K562 (cell line): ENCODE measurements around the gene CAMK2D. TPM values are rescaled to one million over a fixed set of nuclear protein-coding genes. Genes with fewer than 3 reads are reported as not detected.

Experiments
- ATAC-seq: fragments of 200-7000 bp; cut with Tn5 transposase; 3 replicates; pipeline ENCODE4 v1.9.1; 2020; ENCODE audit warnings: moderate library complexity
- BruUV-seq: library from RNA; stranded (reverse); fragments of 400-500 nt; replicated peaks from 2 replicates; lab custom pipeline; 2021; lab: Mats Ljungman, UMichigan
- CTCF ChIA-PET: fragments of 300-600 bp; formaldehyde crosslinking; extraction: SDS; loops from one replicate; lab custom pipeline; 2021; ENCODE audit warnings: low intra/inter-chr PET ratio; lab: Yijun Ruan, JAX
- POLR2A ChIA-PET: fragments of 300-600, 350-650 bp; sonication (Branson Sonifier 250); formaldehyde crosslinking; extraction: SDS; loops from one replicate; lab custom pipeline; 2021; ENCODE audit warnings: antibody characterized with exemption, inconsistent platforms; lab: Yijun Ruan, JAX
- DNase-seq, 4 experiments: peaks; one replicate each; pipeline versions ENCODE4 v3.0.0 to v3.0.0-alpha.2; 2011 to 2018; ENCODE audit warnings: low spot score in 3 of 4, mixed read lengths in 3 of 4; ENCODE audit errors: extremely low read depth in 1 of 4
- FAIRE-seq: peaks from 2 replicates; lab custom pipeline; 2011; peaks lifted over from hg19 to GRCh38; lab: Jason Lieb, UNC
- H2AFZ ChIP-seq: 2 replicates; pipeline ENCODE4 v1.6.0; 2011; ENCODE audit warnings: low read depth, low read length, control low read depth, inconsistent platforms
- H3K27ac ChIP-seq: fragments of 200-600 bp; 3 replicates; pipeline ENCODE4 v1.8.0; 2011; ENCODE audit warnings: low read depth, mild to moderate bottlenecking, control low read depth, inconsistent platforms, low read length, moderate library complexity, mixed read lengths; ENCODE audit errors: extremely low read depth
- H3K27me3 ChIP-seq, 2 experiments: fragments of 300-600 bp in 1 of 2; 2 replicates in 1 of 2; 3 replicates in 1 of 2; pipeline versions ENCODE4 v1.6.0 to v1.8.0; 2011; ENCODE audit warnings: inconsistent platforms in 2 of 2, low read length in 2 of 2, mild to moderate bottlenecking in 1 of 2, mixed read lengths in 1 of 2, moderate library complexity in 1 of 2; ENCODE audit not compliant: control insufficient read depth in 2 of 2, insufficient read depth in 2 of 2
- H3K36me3 ChIP-seq: fragments of 300-600 bp; 3 replicates; pipeline ENCODE4 v1.8.0; 2011; ENCODE audit warnings: mild to moderate bottlenecking, low read length, inconsistent platforms; ENCODE audit not compliant: control insufficient read depth, insufficient read depth
- H3K4me1 ChIP-seq, 2 experiments: fragments of 200-600 bp in 1 of 2; replicated peaks in 1 of 2; 2 replicates in 1 of 2; 3 replicates in 1 of 2; pipeline versions ENCODE4 v1.5.1 to v1.8.0; 2011; ENCODE audit warnings: inconsistent platforms in 2 of 2, low read length in 2 of 2, mild to moderate bottlenecking in 1 of 2, mixed read lengths in 1 of 2, moderate library complexity in 1 of 2; ENCODE audit not compliant: control insufficient read depth in 2 of 2, insufficient read depth in 2 of 2
- H3K4me2 ChIP-seq: 2 replicates; pipeline ENCODE4 v1.6.1; 2011; ENCODE audit warnings: low read length, control low read depth, inconsistent platforms, mixed read lengths; ENCODE audit not compliant: insufficient read depth
- H3K4me3 ChIP-seq: fragments of 200-600 bp; sonication (generic), shearing (Covaris generic); 2 replicates; pipeline ENCODE4 v1.5.1; 2016; ENCODE audit warnings: control low read depth, inconsistent platforms
- H3K79me2 ChIP-seq: fragments of 200-600 bp; 3 replicates; pipeline ENCODE4 v1.8.0; 2011; ENCODE audit warnings: low read length, inconsistent platforms; ENCODE audit not compliant: control insufficient read depth, insufficient read depth
- H3K9ac ChIP-seq, 2 experiments: 2 replicates each; pipeline versions ENCODE4 v1.6.0 to v1.6.1; 2011; ENCODE audit warnings: low read depth in 2 of 2, low read length in 2 of 2, control low read depth in 1 of 2, inconsistent platforms in 1 of 2, mild to moderate bottlenecking in 1 of 2, mixed read lengths in 1 of 2; ENCODE audit not compliant: insufficient read depth in 1 of 2
- H3K9me1 ChIP-seq: one replicate; pipeline ENCODE4 v1.6.0; 2011; ENCODE audit warnings: inconsistent platforms, mild to moderate bottlenecking, low read length, moderate library complexity; ENCODE audit not compliant: control insufficient read depth, insufficient read depth
- H3K9me3 ChIP-seq: replicated peaks from 2 replicates; pipeline ENCODE4 v1.5.1; 2011; ENCODE audit warnings: low read depth, low read length, inconsistent platforms; ENCODE audit not compliant: control insufficient read depth, insufficient read depth
- H4K20me1 ChIP-seq: replicated peaks from 2 replicates; pipeline ENCODE4 v1.6.1; 2011; ENCODE audit warnings: low read length, inconsistent platforms, mixed read lengths; ENCODE audit not compliant: control insufficient read depth, insufficient read depth
- BCL6 ChIP-seq: fragments of 250-450 bp; sonication (Bioruptor Pico); IDR thresholded peaks from 2 replicates; pipeline ENCODE4 v1.4.0; 2020
- CREM ChIP-seq: IDR thresholded peaks from 2 replicates; pipeline ENCODE4 v1.6.1; 2014; ENCODE audit warnings: antibody characterized with exemption, low read depth
- DNMT1 ChIP-seq: fragments of 450-650 bp; IDR thresholded peaks from 2 replicates; pipeline ENCODE4 v1.6.1; 2016; ENCODE audit warnings: antibody characterized with exemption, mild to moderate bottlenecking
- HDAC2 ChIP-seq: fragments of 450-650 bp; IDR thresholded peaks from 2 replicates; pipeline ENCODE4 v1.6.1; 2016; ENCODE audit warnings: mild to moderate bottlenecking
- MAFF ChIP-seq: IDR thresholded peaks from 2 replicates; pipeline ENCODE4 v1.6.1; 2012; ENCODE audit warnings: low read length, improper control_type of control experiment
- MAZ ChIP-seq, 2 experiments: fragments of 450-650 bp in 1 of 2; sonication (generic) in 1 of 2; formaldehyde crosslinking; IDR thresholded peaks in 1 of 2; conservative IDR thresholded peaks in 1 of 2; 2 replicates each; pipeline versions ENCODE4 v1.4.0 to v1.5.0; 2020; ENCODE audit warnings: mild to moderate bottlenecking in 1 of 2, missing genetic modification reagents in 1 of 2
- MBD2 ChIP-seq: sonication (generic); IDR thresholded peaks from 2 replicates; pipeline ENCODE4 v1.6.1; 2016; ENCODE audit warnings: low read depth, borderline replicate concordance
- TAF15 ChIP-seq: fragments of 200-400 bp; formaldehyde crosslinking; IDR thresholded peaks from 2 replicates; pipeline ENCODE4 v1.6.1; 2017; ENCODE audit warnings: mild to moderate bottlenecking, low read depth, low read length, moderate library complexity
- ZBTB8A ChIP-seq: fragments of 450-650 bp; IDR thresholded peaks from 2 replicates; pipeline ENCODE4 v1.6.1; 2018; ENCODE audit warnings: mild to moderate bottlenecking, moderate library complexity; ENCODE audit not compliant: partially characterized antibody
- ZNF140 ChIP-seq: fragments of 250-450 bp; sonication (Bioruptor Pico); IDR thresholded peaks from 2 replicates; pipeline ENCODE4 v1.8.0; 2021; ENCODE audit warnings: moderate library complexity, mild to moderate bottlenecking, inconsistent platforms
- ZNF146 ChIP-seq: IDR thresholded peaks from one replicate; pipeline ENCODE4 v1.6.1; 2018; ENCODE audit warnings: missing compliant biosample characterization; ENCODE audit not compliant: unreplicated experiment
- ZNF311 ChIP-seq: fragments of 250-450 bp; sonication (Bioruptor Pico); IDR thresholded peaks from 2 replicates; pipeline ENCODE4 v1.4.0; 2020; ENCODE audit warnings: mild to moderate bottlenecking, moderate library complexity
- in situ Hi-C: fragments of 300-500 bp; cut with MboI; formaldehyde crosslinking; loops from 4 replicates; pipeline ENCODE4 v1.15.0; 2018; ENCODE audit warnings: inconsistent platforms, mixed read lengths
- intact Hi-C: fragments of 100-400 bp; cut with micrococcal nuclease; formaldehyde crosslinking; loops from 2 replicates; pipeline ENCODE4 v1.14.2; 2022
- polyA plus RNA-seq, 8 experiments: library from polyadenylated mRNA; depleted of rRNA in 4 of 8; stranded (reverse) in 5 of 8; unstranded in 3 of 8; fragments of >200 nt; fragmentation: Nextera tagmentation in 2 of 8; fragmentation: Illumina TruSeq in 1 of 8; extraction: Ambion mirVana in 2 of 8; extraction: Trizol in 1 of 8; gene quantifications; 2 replicates each; pipeline versions ENCODE4 v1.2.1 to v1.2.3, GENCODE V29; 2011 to 2014; ENCODE audit warnings: inconsistent platforms in 1 of 8, missing spikeins in 1 of 8
- total RNA-seq, 7 experiments: library from RNA; depleted of rRNA in 6 of 7; stranded (reverse); fragments of >200 nt in 6 of 7; fragmentation: Illumina TruSeq in 2 of 7; extraction: Trizol in 2 of 7; gene quantifications; 2 replicates each; pipeline versions ENCODE4 v1.2.1 to v1.2.3, GENCODE V29; 2011 to 2021; ENCODE audit warnings: low replicate concordance in 1 of 7
- TF ChIP-seq, protein P1 (sequence below): fragments of 450-650 bp; IDR thresholded peaks from 2 replicates; pipeline ENCODE4 v1.6.1; 2016
- TF ChIP-seq, protein P2 (sequence below): fragments of 250-450 bp; sonication (Bioruptor Pico); IDR thresholded peaks from 2 replicates; pipeline ENCODE4 v1.4.0; 2020; ENCODE audit warnings: mild to moderate bottlenecking, moderate library complexity

CAMK2D gene
- total and polyA plus RNA-seq, 9 of the 15 experiments (the other 6 are each of a cell fraction or from before 2014, with no cell fraction given), result 0.01 to 0.33 (median 0.04) TPM; not detected in 2

DNA sequence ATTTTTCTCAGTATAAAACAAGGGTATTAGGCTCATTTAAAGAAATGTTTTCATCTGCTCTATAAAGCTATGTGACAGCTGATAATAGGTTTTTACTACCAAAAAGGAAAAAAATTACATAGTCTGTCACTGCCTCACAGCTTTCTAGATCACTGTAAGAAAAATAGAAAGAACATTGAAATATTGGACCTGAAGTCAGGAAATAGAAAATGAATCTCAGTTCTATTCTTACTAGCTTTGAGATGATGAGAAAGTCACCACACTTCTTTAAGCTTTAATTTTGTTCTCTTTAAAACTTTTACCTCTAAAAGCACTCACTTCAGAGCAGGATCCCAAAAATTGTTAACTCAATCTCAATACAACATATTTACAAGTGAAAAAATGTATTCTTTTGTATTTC is 45.3 kb upstream of the CAMK2D start:
- no peak overlapping the region for H3K4me2 ChIP-seq
- H3K9ac ChIP-seq, result no peak overlapping the region
- in situ Hi-C loops (no loop called here), intact Hi-C loops (no loop called here)
- H3K79me2 ChIP-seq, result no peaks in the 10 kb centered on the region
- BruUV-seq, result no TSS peak
- FAIRE-seq, result no peak
- H3K36me3 ChIP-seq, result no peaks in the 10 kb centered on the region
- no peak overlapping the region for H2AFZ ChIP-seq
- no peak overlapping the region for H3K27ac ChIP-seq
- H3K4me3 ChIP-seq, result no peak overlapping the region
- TF ChIP-seq MAFF (no peak), CREM (no peak), MAZ (CRISPR knock-in tag; conservative IDR thresholded peaks at IDR 0.05 in 1 of 2, IDR thresholded peaks at IDR 0.05 in 1 of 2) (no peak), HDAC2 (no peak), MBD2 (no peak), ZBTB8A (no peak), BCL6 (CRISPR knock-in tag) (no peak), ZNF146 (CRISPR knock-in tag) (no peak)
- TF ChIP-seq, all 486 proteins: peak for 0
- ChIA-PET POLR2A (no interaction called here), CTCF (no interaction called here)
- Histone ChIP-seq H4K20me1 (no peaks in the 10 kb centered on the region), H3K27me3 (no peaks in the 10 kb centered on the region), H3K9me1 (no peaks in the 10 kb centered on the region), H3K9me3 (no peaks in the 10 kb centered on the region), H3K4me1 (no peaks in the 10 kb centered on the region)
- ATAC-seq, result no peak
- no peak for DNase-seq

GRCh38 chr4:113801882-113802281 is 40.3 kb upstream of the CAMK2D start:
- no peak for TF ChIP-seq ZNF311
- TF ChIP-seq DNMT1, result no peak
- TF ChIP-seq, protein P1, sequence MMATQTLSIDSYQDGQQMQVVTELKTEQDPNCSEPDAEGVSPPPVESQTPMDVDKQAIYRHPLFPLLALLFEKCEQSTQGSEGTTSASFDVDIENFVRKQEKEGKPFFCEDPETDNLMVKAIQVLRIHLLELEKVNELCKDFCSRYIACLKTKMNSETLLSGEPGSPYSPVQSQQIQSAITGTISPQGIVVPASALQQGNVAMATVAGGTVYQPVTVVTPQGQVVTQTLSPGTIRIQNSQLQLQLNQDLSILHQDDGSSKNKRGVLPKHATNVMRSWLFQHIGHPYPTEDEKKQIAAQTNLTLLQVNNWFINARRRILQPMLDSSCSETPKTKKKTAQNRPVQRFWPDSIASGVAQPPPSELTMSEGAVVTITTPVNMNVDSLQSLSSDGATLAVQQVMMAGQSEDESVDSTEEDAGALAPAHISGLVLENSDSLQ, result no peak
- TF ChIP-seq TAF15, result no peak
- no peak for TF ChIP-seq ZNF140 (CRISPR knock-in tag)
- TF ChIP-seq, protein P2, sequence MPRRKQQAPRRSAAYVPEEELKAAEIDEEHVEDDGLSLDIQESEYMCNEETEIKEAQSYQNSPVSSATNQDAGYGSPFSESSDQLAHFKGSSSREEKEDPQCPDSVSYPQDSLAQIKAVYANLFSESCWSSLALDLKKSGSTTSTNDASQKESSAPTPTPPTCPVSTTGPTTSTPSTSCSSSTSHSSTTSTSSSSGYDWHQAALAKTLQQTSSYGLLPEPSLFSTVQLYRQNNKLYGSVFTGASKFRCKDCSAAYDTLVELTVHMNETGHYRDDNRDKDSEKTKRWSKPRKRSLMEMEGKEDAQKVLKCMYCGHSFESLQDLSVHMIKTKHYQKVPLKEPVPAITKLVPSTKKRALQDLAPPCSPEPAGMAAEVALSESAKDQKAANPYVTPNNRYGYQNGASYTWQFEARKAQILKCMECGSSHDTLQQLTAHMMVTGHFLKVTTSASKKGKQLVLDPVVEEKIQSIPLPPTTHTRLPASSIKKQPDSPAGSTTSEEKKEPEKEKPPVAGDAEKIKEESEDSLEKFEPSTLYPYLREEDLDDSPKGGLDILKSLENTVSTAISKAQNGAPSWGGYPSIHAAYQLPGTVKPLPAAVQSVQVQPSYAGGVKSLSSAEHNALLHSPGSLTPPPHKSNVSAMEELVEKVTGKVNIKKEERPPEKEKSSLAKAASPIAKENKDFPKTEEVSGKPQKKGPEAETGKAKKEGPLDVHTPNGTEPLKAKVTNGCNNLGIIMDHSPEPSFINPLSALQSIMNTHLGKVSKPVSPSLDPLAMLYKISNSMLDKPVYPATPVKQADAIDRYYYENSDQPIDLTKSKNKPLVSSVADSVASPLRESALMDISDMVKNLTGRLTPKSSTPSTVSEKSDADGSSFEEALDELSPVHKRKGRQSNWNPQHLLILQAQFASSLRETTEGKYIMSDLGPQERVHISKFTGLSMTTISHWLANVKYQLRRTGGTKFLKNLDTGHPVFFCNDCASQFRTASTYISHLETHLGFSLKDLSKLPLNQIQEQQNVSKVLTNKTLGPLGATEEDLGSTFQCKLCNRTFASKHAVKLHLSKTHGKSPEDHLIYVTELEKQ (CRISPR knock-in tag), result no peak
- Histone ChIP-seq H3K9ac (no peak overlapping the region), H3K27ac (no peak overlapping the region), H3K9me3 (no peaks in the 10 kb centered on the region), H2AFZ (no peak overlapping the region), H3K4me2 (no peak overlapping the region), H3K4me1 (no peaks in the 10 kb centered on the region), H3K79me2 (no peaks in the 10 kb centered on the region), H3K36me3 (no peaks in the 10 kb centered on the region), H3K4me3 (no peak overlapping the region), H3K27me3 (no peaks in the 10 kb centered on the region), H4K20me1 (no peaks in the 10 kb centered on the region), H3K9me1 (no peaks in the 10 kb centered on the region)
- in situ Hi-C loops, result no loop called here
- POLR2A ChIA-PET, result no interaction called here
- no TSS peak for BruUV-seq
- intact Hi-C loops, result no loop called here
- FAIRE-seq (no peak), ATAC-seq (no peak), DNase-seq (no peak)
- CTCF ChIA-PET, result no interaction called here
